GM20431 (cell line): ENCODE measurements around the gene EIF2D.

ENCODE experiments used
- in situ Hi-C: fragments of 300-500 bp; cut with MseI, MboI; formaldehyde crosslinking; loops from one replicate; pipeline ENCODE4 v1.15.0; 2020; ENCODE audit warnings: low sequenced_read_pairs; ENCODE audit not compliant: unreplicated experiment

The EIF2D gene

DNA sequence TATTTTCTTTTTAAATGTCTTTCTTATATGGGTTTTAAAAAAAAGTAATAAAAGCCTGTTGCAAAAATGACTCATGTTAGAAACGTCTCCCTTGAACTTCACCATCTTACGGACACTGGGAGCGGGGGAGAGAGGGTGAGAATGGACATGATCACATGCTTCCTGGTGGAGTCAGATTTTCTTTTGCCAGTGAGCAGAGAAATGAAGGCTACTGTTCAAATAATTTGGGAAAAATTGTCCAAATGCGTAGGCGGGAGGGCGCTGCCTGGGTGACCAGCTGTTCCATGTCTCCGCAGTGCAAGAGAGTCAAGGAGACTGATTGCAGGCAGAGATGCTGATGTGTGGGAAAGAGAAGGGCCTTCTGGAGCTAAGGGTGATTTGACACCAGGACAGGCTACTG is 23.1 kb downstream of the EIF2D start:
- in situ Hi-C loops: loop anchor here (5.0 to 10.0 kb wide), 2 partner anchors 47 to 104 kb away; no protein-coding TSS in a partner anchor

DNA sequence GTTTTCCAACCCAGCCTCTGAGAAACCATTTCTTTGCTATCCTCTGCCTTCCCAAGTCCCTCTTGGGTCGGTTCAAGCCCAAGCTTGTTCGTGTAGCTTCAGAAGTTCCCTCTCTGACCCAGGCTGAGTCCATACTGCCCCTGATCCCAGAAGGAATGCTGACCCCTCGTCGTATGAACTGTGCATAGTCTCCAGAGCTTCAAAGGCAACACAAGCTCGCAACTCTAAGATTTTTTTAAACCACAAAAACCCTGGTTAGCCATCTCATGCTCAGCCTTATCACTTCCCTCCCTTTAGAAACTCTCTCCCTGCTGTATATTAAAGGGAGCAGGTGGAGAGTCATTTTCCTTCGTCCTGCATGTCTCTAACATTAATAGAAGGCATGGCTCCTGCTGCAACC is 23.8 kb downstream of the EIF2D start:
- in situ Hi-C loops: loop anchor here (5.0 to 10.0 kb wide), 2 partner anchors 46 to 104 kb away; no protein-coding TSS in a partner anchor

- in situ Hi-C loops: loop anchor here (5.0 to 10.0 kb wide), 2 partner anchors 46 to 103 kb away; no protein-coding TSS in a partner anchor
Observed at GRCh38 chr1:206587904-206588303, 24.4 kb downstream of the EIF2D start.

DNA sequence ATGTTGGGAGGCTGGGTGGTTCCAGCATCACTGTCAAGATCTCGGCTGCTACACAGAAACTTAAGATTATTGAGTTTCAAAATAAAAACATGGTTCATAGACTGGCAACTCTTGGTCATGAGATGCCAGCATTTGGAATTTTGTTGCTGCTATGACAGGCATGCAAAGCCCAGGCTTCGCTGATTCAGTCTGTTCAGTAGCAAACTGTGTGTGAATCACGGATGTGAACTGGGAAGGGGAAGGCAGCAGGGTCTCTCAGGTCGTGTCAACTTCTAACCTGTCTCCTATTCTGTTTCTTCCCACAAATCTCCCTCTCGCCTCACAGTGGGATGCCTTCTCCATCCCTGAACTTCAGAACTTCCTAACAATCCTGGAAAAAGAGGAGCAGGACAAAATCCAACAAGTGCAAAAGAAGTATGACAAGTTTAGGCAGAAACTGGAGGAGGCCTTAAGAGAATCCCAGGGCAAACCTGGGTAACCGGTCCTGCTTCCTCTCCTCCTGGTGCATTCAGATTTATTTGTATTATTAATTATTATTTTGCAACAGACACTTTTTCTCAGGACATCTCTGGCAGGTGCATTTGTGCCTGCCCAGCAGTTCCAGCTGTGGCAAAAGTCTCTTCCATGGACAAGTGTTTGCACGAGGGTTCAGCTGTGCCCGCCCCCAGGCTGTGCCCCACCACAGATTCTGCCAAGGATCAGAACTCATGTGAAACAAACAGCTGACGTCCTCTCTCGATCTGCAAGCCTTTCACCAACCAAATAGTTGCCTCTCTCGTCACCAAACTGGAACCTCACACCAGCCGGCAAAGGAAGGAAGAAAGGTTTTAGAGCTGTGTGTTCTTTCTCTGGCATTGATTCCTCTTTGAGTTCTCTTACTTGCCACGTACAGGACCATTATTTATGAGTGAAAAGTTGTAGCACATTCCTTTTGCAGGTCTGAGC is 25.5 kb downstream of the EIF2D start:
- in situ Hi-C loops: loop anchor here (5.0 to 10.0 kb wide), 2 partner anchors 44 to 102 kb away; no protein-coding TSS in a partner anchor

- in situ Hi-C loops: loop anchor here (5.0 to 10.0 kb wide), 2 partner anchors 42 to 100 kb away; no protein-coding TSS in a partner anchor
Observed at GRCh38 chr1:206584683-206585082, 27.6 kb downstream of the EIF2D start.

GRCh38 chr1:206583707-206584648 is 28.3 kb downstream of the EIF2D start:
- in situ Hi-C loops: loop anchor here (10.0 kb wide), 1 partner anchor 99 kb away; no protein-coding TSS in a partner anchor

- in situ Hi-C loops: loop anchor here (10.0 kb wide), 1 partner anchor 98 kb away; no protein-coding TSS in a partner anchor
Observed at GRCh38 chr1:206582971-206583706, 29.1 kb downstream of the EIF2D start.

DNA sequence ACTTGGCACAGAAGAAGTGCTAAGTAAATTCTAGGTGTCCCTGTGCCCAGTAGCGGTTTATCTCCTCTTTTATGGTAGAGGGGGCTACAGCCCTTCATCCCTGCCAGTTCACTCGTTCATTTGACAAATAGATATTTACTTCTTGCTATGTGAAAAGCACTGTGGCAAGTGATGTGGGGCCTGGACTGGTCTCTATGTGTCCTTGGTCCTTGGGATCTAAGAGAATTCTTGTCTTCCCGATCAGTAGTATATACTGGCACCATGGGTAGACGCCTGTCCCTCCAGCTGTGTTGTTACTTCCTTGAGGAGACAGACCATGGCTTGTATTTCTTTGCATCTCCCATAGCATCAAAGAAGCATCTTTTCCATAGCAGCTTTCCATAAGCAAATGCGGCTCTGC is 29.7 kb downstream of the EIF2D start:
- in situ Hi-C loops: loop anchor here (10.0 kb wide), 1 partner anchor 98 kb away; no protein-coding TSS in a partner anchor

DNA sequence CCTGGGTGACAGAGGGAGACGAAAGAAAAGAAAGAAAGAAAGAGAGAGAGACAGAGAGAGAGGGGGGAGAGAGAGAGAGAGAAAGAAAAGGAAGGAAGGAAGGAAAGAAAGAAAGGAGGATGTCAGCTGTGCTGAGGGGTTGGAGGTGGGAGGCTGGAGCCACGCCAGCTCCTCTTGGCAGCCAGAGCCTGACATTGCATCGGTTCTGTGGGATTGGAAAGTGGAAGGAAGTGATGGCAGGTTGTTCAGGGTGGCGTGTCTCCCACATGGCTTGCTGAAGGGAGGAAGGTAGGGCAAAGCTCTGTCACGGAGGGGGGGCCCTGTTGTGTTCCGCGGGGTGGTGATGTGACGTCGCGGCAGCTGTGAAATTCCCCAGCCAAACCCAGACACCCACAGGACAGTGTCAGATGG is 30.7 kb downstream of the EIF2D start:
- in situ Hi-C loops: loop anchor here (10.0 kb wide), 1 partner anchor 97 kb away; no protein-coding TSS in a partner anchor

- in situ Hi-C loops: loop anchor here (10.0 kb wide), 1 partner anchor 96 kb away; no protein-coding TSS in a partner anchor
Observed at GRCh38 chr1:206581114-206581497, 31.2 kb downstream of the EIF2D start.

DNA sequence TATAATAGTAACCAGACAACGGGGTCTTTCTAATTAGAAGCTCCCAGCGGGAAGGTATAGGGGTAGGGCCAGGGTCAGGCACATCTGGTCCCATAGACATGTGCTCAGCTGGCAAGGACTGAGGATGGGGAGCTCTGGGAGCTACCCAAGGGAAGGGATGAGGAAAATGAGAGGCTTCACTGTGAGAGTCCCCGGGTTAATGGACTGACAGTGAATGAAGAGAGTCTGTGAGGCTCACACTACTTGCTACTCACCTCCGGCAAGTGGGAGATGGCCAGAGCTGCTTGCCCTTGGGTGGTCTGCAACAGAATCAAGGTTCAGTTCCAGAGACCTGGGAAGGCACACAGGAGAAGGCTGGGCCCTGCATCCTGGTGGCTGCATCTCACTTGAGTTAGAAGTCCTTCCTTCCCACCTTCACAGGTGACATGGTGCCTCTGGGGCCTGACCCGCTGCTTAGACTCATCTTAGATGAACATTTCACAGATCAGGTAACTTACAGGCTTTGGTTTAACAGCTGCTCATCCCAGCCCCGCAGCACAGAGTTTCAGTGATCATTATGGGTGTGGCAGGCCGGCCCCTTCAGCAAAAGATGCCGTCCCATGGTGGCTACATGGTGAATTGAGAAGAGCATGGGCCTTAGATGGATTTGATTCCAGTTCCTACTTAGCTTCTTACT is 31.7 kb downstream of the EIF2D start:
- in situ Hi-C loops: loop anchor here (10.0 kb wide), 1 partner anchor 96 kb away; no protein-coding TSS in a partner anchor

GRCh38 chr1:206579747-206580437 is 32.4 kb downstream of the EIF2D start:
- in situ Hi-C loops: loop anchor here (10.0 kb wide), 1 partner anchor 95 kb away; no protein-coding TSS in a partner anchor

DNA sequence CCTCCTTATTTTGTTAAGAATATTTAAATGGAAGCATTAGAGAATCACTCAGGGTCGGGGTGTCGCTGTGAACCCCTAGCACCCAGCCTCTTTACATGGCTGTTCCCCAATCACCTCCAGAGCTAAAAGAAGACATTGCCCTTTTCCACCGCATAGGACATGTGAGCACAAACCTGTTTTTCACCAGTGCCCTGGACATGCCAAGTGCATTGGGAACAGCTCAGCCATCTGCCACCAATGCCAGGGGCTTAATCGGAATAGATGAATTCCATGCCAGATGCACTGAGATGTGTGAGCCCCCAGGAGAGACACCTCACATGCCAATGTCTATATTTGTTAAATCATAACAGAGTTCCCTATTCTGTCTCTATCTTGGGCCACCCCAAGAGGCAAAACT is 33.3 kb downstream of the EIF2D start:
- in situ Hi-C loops: no loop called here

DNA sequence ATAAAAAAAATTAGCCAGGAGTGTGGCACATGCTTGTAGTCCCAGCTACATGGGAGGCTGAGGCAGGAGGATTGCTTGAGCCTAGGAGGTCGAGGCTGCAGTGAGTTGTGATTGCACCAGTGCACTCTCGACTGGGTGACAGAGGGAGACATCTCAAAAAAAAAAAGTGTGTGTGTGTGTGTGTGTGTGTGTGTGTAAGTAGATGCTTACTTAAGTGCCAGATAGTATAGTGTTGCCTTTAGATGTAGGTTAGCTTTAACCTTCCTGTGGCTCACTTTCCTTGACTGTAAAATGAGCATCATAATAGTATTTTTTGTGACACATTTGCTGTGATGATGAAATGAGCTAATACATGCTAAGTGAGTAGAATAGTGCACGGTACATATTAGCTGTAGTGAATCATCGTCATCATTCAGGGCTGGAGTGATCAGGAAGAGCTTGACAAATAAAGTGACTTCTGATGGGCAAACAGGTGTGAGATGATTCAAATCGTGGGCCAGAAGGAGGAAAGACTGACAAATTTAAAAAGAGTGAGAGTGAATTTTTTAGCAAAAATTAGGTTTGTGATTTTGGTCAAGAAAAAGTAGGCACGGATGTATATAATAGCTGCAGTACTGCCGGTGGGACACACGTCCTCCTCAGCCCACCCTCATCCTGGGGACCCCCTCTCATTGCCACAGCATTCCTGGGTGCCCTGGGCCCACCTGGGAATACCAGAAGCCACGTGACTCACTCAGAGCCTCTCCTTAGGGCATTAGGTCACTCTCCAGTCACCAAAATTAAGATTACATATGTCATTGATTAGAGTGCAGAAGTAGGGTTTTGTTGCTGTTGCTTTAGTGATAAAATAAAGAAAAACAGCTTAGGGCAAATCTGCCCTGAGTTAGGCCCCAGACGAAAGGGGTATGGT is 33.9 kb downstream of the EIF2D start:
- in situ Hi-C loops: no loop called here

DNA sequence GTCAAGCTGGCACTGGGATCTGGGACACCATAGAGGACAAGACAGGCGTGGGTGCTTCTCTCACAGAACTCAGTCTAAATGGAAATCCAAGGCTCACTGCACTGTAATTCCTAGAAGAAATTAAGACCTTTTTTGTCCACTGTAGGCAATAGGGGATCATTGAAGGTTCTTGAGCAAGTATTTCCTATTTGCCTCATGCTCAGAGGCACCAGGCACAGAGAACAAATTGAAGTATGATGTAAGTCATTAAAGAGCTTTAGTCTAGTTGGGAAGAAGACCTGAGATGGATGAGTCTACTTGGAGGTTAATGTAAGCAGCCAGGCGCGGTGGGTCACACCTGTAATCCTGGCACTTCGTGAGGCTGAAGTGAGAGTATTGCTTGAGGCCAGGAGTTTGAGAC is 34.6 kb downstream of the EIF2D start:
- in situ Hi-C loops: no loop called here

- in situ Hi-C loops: no loop called here
Observed at GRCh38 chr1:206575894-206576737, 36.1 kb downstream of the EIF2D start.
